Left lung (tissue), 10 donors: ENCODE results near the gene TRABD2A. TPM values are rescaled to one million over a fixed set of nuclear protein-coding genes. Genes with fewer than 3 reads are reported as not detected.

Source experiments
- ATAC-seq: fragments of 200-7000 bp; cut with Tn5 transposase; one replicate; pipeline ENCODE4 v1.9.1; 2020; ENCODE audit warnings: moderate library complexity
- DNase-seq, 4 donors: peaks; one replicate each; pipeline ENCODE4 v3.0.0-alpha.2; 2013 to 2020
- H3K27ac ChIP-seq, 2 donors: fragments of 200-600 bp; sonication (generic) in 1 of 2; one replicate each; pipeline versions ENCODE4 v1.5.0 to v1.8.0; 2020 to 2021
- H3K27me3 ChIP-seq, 2 donors: fragments of 200-600 bp; sonication (generic) in 1 of 2; one replicate each; pipeline versions ENCODE4 v1.5.0 to v1.8.0; 2020 to 2021
- H3K36me3 ChIP-seq, 2 donors: fragments of 200-600 bp; sonication (generic) in 1 of 2; one replicate each; pipeline versions ENCODE4 v1.5.0 to v1.8.0; 2020 to 2021
- H3K4me1 ChIP-seq, 2 donors: fragments of 200-600 bp; one replicate each; pipeline ENCODE4 v1.8.0; 2021
- H3K4me3 ChIP-seq, 2 donors: fragments of 200-600 bp; sonication (generic) in 1 of 2; one replicate each; pipeline versions ENCODE4 v1.5.0 to v1.8.0; 2020 to 2021; ENCODE audit warnings: mild to moderate bottlenecking in 1 of 2
- H3K9me3 ChIP-seq, 2 donors: fragments of 200-600 bp; sonication (generic) in 1 of 2; one replicate each; pipeline versions ENCODE4 v1.5.0 to v1.8.0; 2020 to 2021
- CTCF ChIP-seq, 2 donors: fragments of 200-600 bp; sonication (generic) in 1 of 2; IDR thresholded peaks; one replicate each; pipeline versions ENCODE4 v1.5.0 to v1.8.0; 2021; ENCODE audit warnings: antibody characterized with exemption in 2 of 2
- intact Hi-C, 2 donors: fragments of 100-400 bp; cut with DNase I; formaldehyde crosslinking; loops; one replicate each; pipeline versions ENCODE4 v1.11.2 to v1.14.2; 2022
- polyA plus RNA-seq, 6 donors: library from polyadenylated mRNA; unstranded; fragments of 120-200 nt; gene quantifications; one replicate each; pipeline ENCODE4 v1.2.1, GENCODE V29; 2013; ENCODE audit not compliant: insufficient read length in 6 of 6
- total RNA-seq, 2 donors: library from RNA; stranded (reverse); fragmentation: NEBNext Ultra II Directional; extraction: Animal tissue kit (Norgen Biotek cat#: 25700); gene quantifications; one replicate each; pipeline ENCODE4 v1.2.1, GENCODE V29; 2021
- donor health status: DM: no; HTN: yes; CAD: no.
- donor health status: DM: no; HTN: no; CAD: no.

Gene TRABD2A
- total and polyA plus RNA-seq, 8 donors, result 3.0 to 24.7 (median 21.8) TPM

- TF ChIP-seq CTCF (IDR thresholded peaks at IDR 0.05), result no peak
- H3K9me3 ChIP-seq, result no peaks in the 10 kb centered on the region
- ATAC-seq (peak; percentile 94), DNase-seq (peak in 1 of 4 donors; percentile 73)
- no peaks in the 10 kb centered on the region for H3K27me3 ChIP-seq
- H3K27ac ChIP-seq, result peak overlapping the region; percentile 78 to 79
- H3K4me3 ChIP-seq, result peak overlapping the region in 1 of 2 donors; percentile 18
- H3K4me1 ChIP-seq, result peaks cover 8 to 22% of the 10 kb centered on the region in 2 donors
- intact Hi-C loops, result no loop called here
- H3K36me3 ChIP-seq, result no peaks in the 10 kb centered on the region
Observed at GRCh38 chr2:84888401-84889276, 7.8 kb upstream of the TRABD2A start.

- DNase-seq, result no peak
- no peak for ATAC-seq
- intact Hi-C loops, result no loop called here
- Histone ChIP-seq H3K9me3 (no peaks in the 10 kb centered on the region), H3K27ac (no peak overlapping the region), H3K4me1 (peaks cover 8 to 28% of the 10 kb centered on the region in 2 donors), H3K36me3 (no peaks in the 10 kb centered on the region), H3K4me3 (no peak overlapping the region), H3K27me3 (peaks cover 0 to 3% of the 10 kb centered on the region in 2 donors)
- no peak for TF ChIP-seq CTCF (IDR thresholded peaks at IDR 0.05)
Observed at GRCh38 chr2:84886791-84887190, 5.9 kb upstream of the TRABD2A start.

GRCh38 chr2:84885111-84885510 is 4.2 kb upstream of the TRABD2A start:
- DNase-seq (no peak), ATAC-seq (no peak)
- Histone ChIP-seq H3K27ac (no peak overlapping the region), H3K36me3 (no peaks in the 10 kb centered on the region), H3K27me3 (peaks cover 9 to 19% of the 10 kb centered on the region in 2 donors), H3K9me3 (no peaks in the 10 kb centered on the region), H3K4me3 (no peak overlapping the region), H3K4me1 (peaks cover 20 to 45% of the 10 kb centered on the region in 2 donors)
- TF ChIP-seq CTCF (IDR thresholded peaks at IDR 0.05), result no peak
- intact Hi-C loops, result no loop called here

- Histone ChIP-seq H3K4me1 (peaks cover 21 to 48% of the 10 kb centered on the region in 2 donors), H3K36me3 (no peaks in the 10 kb centered on the region), H3K27me3 (peaks cover 13 to 26% of the 10 kb centered on the region in 2 donors), H3K27ac (no peak overlapping the region), H3K4me3 (no peak overlapping the region), H3K9me3 (no peaks in the 10 kb centered on the region)
- intact Hi-C loops, result no loop called here
- ATAC-seq (no peak), DNase-seq (no peak)
- no peak for TF ChIP-seq CTCF (IDR thresholded peaks at IDR 0.05)
Observed at GRCh38 chr2:84884449-84884848, 3.6 kb upstream of the TRABD2A start.

- Histone ChIP-seq H3K9me3 (no peaks in the 10 kb centered on the region), H3K36me3 (no peaks in the 10 kb centered on the region), H3K4me1 (peaks cover 13 to 36% of the 10 kb centered on the region in 2 donors), H3K27ac (no peak overlapping the region), H3K4me3 (no peak overlapping the region), H3K27me3 (peaks cover 13 to 41% of the 10 kb centered on the region in 2 donors)
- TF ChIP-seq CTCF (IDR thresholded peaks at IDR 0.05), result no peak
- intact Hi-C loops, result no loop called here
- no peak for DNase-seq
- ATAC-seq, result no peak
Observed at GRCh38 chr2:84882775-84883550, 2.1 kb upstream of the TRABD2A start.
